SIG-M5 (cell line): ENCODE measurements around the gene RBP7.
A peak's percentile ranks its signal among the peaks of the same experiment; 100 is the strongest.

ENCODE experiments used
- DNase-seq: peaks from one replicate; lab custom pipeline; 2025; lab: John Stamatoyannopoulos, UW

The RBP7 gene

DNA sequence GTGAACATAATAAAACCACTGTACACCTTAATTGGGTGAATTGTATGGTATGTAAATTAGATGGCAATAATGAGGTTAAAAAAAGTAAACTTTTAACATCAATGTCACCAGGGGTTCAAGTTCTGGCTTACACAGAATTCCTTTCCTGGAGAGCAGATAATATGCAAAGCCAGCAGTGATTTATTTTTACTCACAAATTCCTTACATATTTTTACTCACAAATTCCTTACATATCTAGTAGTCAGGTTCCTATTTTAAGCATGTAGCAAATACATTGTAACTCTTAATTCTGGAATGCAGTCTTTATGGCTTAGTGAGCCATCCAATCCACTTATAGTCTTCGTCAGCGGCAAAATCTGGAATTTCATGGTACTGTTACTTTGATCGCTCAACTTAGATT, 34.4 kb downstream of the RBP7 start:
- no peak for DNase-seq

DNA sequence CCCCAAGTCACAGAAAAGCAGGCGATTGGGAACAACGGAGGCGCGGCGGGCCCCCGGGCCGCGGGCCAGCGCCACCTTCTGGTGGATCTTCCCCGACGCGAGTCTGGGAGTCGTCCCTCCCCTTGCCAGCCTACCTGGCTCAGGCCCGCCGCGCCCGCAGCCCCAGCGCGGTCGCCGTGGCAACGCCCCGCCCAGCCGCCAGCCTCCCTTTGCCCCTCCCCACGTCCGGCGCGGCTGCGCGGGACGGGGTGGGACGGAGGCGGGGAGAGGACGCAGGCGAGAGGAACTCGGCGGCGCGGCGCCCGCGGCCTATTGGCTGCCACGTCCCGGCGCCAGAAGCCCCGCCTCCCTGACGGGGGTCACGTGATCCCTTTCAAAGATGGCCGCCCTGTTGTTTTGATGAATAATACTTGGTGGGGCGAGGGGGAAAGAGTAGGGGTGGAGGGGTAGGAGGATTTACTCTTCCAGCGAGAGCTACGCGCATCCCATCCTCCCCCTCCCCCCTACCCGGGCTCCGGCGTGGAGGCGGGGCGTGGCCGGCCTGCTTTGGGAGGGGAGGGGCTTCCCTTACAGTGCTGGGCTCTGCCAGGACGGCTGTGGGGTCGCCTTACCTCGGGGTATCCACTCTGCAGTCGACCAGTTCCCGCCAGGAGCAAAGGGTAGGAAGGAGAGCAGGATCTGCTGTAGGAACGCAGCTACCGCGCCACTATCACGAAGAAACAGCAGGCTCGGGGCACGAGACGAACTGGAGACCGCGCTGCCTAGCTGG, 35.7 kb downstream of the RBP7 start, which contains the start of gene UBE4B:
Gene UBE4B (plus strand): TSS at position 369 of the 769 bp plus-strand sequence. CDS start 713 bp downstream, outside the sequence.
- peak; percentile 68 for DNase-seq

DNA sequence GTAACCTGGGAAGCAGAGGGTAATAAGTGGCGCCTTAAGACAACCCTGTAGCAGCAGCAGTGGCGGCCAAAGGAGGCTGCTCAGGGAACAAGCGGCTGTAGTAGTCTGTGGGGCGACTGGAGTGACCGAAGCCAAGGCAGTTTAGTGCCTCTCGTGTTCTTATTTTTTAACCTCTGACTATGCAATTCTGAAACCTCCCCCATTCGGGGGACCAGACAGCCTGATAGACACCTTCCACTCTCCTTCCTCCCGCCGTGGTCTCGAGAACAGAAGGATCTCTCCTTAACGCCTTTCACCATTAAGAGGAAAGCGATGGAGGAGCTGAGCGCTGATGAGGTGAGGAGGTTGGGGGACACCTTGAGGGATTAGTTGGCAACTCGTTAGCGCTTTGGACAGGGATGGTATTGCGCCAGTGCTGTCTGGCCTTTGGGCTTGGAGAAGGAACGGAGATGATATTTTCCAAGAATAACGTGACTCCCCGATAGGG, 36.4 kb downstream of the RBP7 start:
- DNase-seq = no peak

DNA sequence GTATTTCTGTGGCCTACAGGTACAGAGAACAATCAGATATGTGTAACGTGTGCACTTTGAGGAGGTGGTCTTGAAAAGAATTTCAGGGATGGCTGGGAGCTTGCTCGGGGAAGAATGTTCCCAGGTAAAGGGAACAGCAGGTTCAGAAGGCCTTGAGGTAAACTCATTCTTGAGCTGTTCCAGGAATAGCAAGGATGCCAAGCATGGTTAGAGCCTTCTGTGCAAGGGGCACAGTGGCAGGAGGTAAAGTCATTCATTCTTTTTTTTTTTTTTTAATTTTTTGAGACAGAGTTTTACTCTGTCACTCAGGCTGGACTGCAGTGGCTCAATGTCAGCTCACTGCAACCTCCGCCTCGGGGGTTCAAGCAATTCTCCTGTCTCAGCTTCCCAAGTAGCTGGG, 45.7 kb downstream of the RBP7 start:
- DNase-seq = no peak

DNA sequence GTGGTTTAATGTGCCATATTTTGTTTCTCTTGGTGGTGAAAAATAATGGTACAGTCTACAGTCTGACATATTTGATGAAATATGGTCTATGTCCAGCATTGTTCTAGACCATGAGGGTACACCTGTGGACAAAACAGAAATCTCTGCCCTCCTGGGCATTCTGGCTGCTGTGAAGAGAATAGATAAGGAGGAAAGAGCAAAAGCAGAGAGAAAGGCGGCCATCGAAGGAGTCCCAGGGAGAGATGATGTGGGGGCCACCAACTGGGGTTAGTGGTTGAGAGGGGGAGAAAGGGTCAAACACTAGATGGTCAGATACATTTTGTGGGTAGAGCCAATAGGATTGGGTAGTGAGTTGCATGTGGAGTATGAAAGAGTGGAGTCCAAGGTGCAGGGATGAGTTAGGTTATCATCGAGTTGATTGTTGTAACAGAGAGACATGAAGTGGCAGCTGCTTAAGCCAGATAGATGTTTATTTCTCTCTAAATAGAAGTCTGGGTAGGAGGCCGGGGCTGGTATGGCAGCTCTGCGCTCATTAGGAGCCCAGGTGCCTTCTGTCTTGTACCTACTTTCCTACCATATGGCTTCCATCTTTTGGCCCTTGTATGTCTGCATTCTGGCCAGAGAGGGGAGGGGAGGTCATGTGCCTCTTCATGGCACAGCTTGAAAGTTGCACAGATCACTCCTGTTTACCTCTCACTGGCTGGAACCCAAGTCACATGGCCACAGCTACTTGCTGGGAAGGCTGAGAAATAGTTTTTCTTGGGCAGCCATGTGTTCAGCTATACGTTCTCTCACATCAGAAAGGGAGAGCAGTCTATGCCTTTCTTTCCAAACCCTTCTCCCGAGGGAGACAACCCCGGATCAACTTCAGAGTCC, 48.7 kb downstream of the RBP7 start:
- no peak for DNase-seq

DNA sequence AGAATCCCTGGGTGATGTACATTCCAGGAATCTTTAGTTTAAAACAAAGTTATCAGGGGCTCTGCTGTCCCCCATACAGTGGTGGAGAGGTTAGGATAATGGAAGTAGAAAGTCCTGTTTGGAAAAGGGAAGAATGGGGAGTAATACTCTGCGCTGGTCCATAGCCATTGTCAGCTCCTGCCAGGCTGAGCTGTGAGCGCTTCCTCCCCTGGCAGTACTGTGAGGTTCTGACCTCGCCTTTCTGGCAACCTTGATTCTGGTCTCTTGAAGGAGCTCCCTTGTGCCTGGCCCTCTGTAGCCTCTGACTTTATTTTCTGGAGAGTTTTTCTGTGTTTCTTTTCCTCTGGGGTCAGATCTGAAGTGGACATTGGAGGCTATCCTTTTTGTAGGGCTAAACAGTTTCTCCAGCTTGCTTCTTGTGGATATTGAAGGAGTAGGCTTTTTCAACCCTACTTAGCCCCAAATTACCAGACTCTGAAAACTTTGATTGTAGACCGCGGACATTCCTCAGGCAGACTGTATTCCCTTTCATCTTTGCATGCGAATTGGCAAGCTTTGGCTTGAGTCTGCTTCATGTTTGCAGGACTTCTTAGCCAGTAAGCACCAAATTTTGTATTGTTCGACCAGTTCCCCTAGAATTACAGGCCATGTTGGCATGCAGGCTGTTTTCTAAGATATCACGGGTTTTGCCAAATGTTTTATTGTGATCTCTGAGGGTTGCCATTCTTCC, 49.5 kb downstream of the RBP7 start:
- no peak for DNase-seq

DNA sequence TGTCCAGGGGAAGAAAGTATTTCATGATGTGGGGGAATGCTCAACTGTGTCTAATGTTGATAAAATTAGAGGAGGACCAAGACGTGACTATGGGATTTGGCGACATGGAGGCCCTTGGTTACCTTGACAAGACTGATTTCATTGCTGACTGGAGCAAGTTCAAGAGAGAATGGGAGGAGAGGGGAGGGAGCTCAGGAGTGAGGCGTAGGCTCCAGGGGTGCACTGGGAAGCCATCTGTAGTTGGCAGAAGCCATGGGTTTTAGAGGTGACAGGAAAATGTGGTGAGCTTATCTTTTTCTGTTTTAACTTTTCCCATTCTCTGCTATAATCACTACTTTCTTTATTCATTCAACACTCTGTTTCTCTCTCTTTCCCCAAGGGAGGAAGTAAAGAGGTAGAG, 51.6 kb downstream of the RBP7 start:
- DNase-seq = no peak

DNA sequence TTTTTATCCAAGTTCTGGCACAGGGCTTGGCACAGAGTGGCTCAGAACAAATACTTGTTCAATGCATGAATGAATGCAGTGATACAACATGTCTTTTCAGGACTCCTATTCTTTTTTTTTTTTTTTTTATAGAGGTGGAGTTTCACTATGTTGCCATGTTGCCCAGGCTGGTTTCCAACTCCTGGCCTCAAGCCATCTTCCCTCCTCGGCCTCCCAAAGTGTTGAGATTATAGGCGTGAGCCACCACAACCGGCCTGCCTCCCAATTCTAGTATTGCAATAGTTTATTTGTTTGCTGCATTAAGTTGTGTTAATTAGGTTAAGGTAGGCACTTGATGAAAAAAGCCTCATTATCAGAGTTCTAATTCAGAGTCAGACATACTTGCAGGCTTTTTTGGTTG, 53.6 kb downstream of the RBP7 start:
- DNase-seq = no peak

DNA sequence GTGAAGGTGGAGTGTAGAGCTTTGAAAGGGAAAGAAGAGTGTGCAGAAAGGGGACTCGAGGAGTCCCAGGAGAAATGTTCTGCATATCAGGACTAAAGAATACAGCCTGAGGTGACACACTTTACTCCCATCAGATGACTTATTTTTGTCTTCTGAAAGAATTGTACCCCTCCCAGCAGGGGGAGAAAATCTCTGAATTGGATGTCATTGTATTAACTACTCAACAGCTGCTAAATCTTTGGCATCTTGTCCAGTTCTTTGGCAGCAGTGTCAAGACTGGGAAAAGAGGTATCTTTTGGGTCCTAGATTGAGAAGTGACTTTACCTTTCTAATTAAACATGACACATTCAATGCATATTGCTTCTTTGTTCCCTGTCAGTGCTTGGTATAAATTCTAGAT, 54.6 kb downstream of the RBP7 start:
- no peak for DNase-seq

DNA sequence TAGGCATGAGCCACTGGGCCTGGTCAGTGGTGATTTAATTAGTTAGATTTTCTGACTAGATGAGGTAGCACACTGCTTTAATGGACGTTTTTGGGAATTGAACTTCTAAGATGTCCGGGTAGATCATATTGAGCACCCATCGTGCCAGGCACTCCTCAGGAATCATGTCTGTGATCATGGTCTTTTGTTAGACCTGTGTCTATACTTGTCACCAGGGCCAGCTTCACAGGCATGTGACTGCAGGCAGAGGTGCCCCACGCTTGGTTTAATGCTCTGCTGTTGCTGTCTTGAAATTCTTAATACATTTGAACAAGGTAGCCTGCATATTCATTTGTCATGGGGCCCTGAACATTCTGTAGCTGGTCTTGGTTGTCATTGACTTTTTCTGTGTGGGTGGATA, 55.3 kb downstream of the RBP7 start:
- DNase-seq = no peak

DNA sequence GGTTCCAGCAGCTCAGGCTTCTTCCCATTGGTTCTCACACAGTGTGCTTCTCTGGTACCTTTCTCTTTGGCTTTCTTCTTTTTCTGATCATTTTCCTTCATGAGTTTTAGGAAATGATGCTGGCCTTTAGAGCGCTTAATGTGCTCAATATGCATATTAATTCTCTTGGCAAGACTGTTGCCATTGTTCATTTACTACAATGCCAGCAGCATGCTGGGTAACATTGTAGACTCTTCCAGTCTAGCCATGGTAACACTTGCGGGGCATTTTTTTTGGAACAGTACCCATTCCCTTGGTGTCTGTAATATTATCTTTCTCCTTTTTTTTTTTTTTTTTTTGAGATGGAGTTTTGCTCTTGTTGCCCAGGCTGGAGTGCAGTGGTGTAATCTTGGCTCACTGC, 57.4 kb downstream of the RBP7 start:
- DNase-seq = no peak

DNA sequence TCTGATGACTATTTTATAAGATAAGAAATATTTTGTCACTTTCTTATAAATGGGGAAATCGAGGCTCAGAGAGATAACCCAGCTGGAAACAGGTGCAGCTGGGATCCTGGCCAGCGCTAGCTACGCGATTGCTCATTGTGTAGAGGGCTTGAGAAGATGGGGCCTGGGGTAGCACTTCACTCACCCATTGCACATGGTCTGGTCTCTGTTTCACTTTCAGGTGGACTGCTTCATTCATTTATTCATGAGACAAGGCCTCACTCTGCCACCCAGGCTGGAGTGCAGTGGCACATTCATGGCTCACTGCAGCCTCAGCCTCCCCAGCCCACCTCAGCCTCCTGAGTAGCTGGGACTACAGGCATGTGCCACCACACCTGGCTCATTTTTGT, 59.6 kb downstream of the RBP7 start:
- no peak for DNase-seq

DNA sequence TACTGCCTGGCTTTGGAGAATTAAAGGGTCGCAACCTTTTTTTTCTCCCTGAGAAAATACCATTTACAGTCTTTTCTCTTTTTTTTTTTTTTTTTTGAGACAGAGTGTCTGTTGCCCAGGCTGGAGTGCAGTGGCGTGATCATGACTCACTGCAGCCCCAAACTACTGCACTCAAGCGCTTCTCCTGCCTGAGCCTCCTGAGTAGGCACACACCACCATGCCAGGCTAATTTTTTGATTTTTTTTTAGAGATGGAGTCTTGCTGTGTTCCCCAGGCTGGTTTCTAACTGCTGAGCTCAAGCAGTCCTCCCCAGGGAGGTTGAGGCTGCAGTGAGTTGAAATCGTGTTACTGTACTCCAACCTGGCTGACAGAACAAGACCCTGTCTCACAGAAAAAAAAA, 60.3 kb downstream of the RBP7 start:
- no peak for DNase-seq

DNA sequence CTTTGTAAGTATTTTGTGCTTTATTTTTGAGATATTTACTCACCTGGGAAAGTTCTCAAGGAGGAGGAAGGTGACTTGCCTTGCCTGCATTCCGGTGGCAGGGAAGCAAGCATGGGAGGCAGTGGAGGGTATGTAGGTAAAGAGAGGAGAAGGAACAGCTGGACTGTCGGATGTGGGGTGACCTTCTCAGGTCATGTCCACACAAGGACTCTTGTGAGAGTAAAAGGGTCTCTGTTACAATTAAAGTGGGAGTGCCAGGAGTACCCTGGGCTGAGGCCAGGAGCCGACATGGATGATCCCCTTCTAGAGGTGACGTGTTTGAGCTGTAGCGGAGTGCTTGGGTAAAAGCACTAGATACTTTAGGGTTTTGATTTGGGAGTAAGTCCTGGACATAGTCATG, 60.8 kb downstream of the RBP7 start:
- DNase-seq = no peak

DNA sequence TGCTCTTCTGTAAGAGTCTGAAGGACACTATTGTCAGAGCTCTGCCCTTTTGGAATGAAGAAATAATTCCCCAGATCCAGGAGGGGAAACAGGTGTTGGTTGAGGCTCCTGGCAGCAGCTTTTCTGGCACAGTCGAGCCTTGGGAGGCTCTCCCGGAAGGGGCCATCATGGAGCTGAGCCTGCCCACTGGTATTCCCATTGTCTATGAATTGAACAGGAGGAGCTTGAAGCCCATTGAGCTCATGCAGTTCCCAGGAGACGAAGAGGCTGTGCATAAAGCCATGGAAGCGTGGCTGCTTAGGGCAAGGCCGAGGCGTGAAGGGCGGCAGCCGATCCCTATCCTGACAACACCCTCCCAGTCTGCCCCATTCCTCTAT, 62.3 kb downstream of the RBP7 start:
- no peak for DNase-seq

DNA sequence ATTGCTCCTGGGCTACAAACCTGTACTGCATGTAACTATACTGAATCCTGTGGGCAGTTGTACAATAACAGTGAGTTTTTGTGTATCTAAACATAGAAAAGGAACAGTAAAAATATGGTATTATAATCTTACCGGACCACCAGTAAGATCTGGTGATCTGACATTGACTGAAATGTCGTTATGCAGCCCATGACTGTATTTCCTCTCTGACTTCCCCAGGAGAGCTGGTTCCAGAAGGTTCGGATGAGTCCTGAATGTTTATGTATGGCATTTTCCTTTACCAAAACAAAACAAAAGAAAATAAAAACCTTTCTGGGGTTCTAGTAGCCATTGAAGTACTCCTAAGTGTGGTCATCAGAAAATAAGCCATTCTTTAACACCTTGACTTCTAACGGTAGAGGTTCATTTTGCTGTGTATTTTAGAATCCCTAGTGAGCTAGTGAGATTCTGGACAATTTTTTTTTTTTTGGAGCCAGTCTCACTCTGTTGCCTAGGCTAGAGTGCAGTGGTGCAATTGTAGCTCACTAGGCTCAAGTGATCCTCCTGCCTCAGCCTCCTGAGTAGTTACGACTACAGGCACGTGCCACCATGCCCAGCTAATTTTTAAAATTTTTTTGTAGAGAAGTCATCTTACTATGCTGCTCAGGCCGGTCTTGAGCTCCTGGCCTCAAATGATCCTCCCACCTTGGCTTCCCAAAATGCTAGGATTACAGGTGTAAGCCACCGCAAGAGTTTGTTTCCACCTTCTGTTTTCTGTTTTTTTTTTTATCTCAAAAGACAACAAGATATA, 63.5 kb downstream of the RBP7 start:
- DNase-seq = no peak

DNA sequence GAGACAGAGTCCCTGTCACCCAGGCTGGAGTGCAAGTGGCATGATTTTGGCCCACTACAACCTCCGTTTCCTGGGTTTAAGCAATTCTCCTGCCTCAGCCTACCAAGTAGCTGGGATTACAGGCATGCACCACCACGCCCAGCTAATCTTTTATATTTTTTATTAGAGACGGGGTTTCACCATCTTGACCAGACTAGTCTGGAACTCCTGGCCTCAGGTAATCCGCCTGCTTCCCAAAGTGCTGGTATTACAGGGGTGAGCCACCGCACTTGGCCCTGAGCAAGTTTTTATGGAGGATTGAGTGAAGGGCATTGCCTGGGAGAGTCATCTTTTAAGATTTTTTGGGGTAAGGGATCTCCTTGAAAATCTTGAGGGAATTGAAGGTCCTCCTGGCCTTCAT, 64.2 kb downstream of the RBP7 start:
- DNase-seq = no peak

DNA sequence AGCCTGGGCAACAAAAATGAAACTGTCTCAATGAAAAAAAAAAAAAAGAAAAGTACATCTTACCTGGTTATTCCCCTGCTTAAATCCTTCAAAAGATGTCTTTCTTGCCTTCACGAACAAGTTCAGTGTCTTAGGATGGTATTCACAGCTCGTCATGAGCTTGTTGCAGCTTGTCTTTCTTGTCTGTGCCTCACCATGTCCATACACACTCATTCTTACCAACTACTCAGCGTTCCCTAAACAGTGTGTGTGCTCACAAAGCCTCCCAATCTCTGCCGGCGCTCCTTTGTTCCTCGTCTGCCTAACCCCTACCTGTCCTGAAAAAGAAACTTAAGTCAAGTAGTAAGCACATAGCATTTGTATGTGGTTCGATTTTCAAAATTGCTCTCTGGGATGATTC, 66.8 kb downstream of the RBP7 start:
- DNase-seq = no peak

DNA sequence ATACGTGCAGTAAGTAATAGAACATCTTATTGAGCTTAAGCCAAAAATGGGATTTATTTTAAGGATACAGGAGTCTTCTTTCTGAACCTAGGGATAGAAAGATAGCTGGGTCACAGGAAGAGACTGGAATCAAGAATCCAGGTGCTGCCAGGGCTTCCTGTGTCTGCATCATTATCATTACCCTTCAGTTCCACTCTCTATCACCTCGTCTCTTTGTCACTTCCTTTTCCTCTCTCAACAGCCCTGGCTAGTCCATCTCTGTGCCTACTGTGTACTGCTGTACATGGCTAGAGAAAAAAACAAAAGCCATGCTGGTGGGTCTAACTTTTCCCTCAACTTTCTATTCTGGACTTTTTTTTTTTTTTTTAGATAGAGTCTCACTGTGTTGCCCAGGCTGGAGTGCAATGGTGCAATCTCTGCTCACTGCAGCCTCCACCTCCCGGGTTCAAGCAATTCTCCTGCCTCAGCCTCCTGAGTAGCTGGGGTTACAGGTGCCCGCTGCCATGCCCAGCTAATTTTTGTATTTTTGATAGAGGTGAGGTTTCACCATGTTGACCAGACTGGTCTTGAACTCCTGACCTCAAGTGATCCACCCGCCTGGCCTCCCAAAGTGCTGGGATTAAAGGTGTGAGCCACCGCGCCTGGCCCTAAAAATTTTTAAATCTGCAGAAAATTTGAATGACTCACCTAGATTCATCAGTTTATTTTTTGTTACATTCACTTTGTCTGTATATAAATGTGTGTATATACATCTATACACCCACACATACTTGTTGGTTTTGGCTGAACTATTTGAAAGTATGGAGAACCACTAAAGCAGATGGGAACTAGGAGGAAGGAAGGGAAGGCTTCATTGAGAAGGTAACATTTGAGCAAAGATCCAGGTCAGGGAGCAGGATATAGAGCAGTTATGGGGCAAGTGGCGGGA, 67.7 kb downstream of the RBP7 start:
- no peak for DNase-seq

DNA sequence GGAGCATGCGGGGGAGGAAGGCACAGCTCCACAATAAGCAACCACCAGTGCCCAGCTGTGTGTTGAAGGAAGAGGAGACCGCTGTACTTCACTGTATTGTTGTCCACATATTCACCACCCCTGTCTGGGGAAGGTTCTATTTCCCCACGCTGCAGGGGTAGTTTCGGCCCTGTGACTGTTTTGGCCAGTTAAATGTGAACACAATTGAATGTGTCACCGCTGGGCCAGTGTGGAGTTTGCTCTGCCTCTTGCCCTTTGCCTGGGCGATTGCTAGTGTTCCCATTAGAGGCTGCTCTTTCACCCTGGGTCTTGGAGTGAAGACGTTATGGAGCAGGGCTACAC, 68.3 kb downstream of the RBP7 start:
- DNase-seq = no peak
